NB4 (cell line): ENCODE results near the gene SEMA3E.

ENCODE experiments used
- DNase-seq: peaks from one replicate; pipeline ENCODE4 v3.0.0; 2010; ENCODE audit warnings: low read depth
- H3K4me3 ChIP-seq: one replicate; pipeline ENCODE4 v1.5.1; 2011; ENCODE audit warnings: mild to moderate bottlenecking, low read depth, low read length, moderate library complexity
- CTCF ChIP-seq: IDR thresholded peaks from one replicate; pipeline ENCODE4 v1.5.1; 2012; ENCODE audit warnings: low read depth, low read length
- MYC ChIP-seq: IDR thresholded peaks from 2 replicates; pipeline ENCODE4 v1.6.1; 2011; ENCODE audit warnings: low read depth, low read length
- POLR2A ChIP-seq: IDR thresholded peaks from 2 replicates; pipeline ENCODE4 v1.6.1; 2011; ENCODE audit warnings: mild to moderate bottlenecking; ENCODE audit not compliant: insufficient read length; ENCODE audit errors: extremely low read depth
- TF ChIP-seq, protein P1 (sequence below): IDR thresholded peaks from 2 replicates; pipeline ENCODE4 v1.6.1; 2011; ENCODE audit warnings: low read depth, low read length

SEMA3E gene

DNA sequence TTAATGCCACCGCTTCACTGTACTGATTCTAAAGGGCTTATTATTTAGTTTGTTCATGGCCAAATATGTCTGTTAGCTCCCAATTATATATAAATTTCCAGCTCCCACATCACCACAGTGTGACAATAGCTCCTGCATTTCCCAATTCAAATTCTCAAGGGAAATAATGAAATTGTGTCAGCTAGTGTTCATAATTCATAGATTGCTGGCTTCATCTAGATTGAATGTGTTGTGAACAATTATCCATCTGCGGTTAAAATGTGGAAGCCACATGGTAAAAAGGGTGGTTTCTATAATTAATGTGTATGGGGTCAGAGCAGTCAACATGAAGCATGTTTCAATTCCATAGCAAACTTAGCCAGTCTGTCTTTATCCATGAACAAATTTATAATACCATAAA lies 154.3 kb downstream of the SEMA3E start:
- DNase-seq, result peak; percentile 6
- no peak overlapping the region for H3K4me3 ChIP-seq
- TF ChIP-seq POLR2A, result no peak

DNA sequence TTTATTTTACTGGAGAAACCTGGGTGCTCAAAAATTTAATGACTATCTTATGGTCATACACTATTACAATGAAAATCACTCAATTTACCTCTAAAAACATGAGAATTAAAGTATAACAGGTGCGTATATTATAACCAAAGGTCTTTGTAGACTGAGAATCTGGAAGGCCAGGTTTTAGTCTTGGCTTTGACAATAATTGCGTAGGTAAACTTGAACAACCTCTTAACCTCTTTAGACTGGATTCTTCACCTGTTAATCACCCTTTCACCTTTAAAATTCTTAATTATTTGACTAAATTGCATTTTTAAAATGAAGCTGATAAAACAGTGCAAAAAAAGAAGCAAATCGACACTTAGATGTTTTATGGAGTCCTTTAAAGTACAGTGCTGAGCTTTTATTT lies 156.1 kb downstream of the SEMA3E start:
- H3K4me3 ChIP-seq, result no peak overlapping the region
- TF ChIP-seq CTCF (no peak), MYC (no peak), POLR2A (no peak)
- TF ChIP-seq, protein P1, sequence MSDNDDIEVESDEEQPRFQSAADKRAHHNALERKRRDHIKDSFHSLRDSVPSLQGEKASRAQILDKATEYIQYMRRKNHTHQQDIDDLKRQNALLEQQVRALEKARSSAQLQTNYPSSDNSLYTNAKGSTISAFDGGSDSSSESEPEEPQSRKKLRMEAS, result no peak

GRCh38 chr7:83487801-83488200 lies 161.1 kb downstream of the SEMA3E start:
- no peak for TF ChIP-seq MYC
- TF ChIP-seq, protein P1, result no peak
- no peak for TF ChIP-seq CTCF
- no peak for TF ChIP-seq POLR2A
- H3K4me3 ChIP-seq, result no peak overlapping the region
- no peak for DNase-seq

More for the DNA sequence above, 156.1 kb downstream of the SEMA3E start:
- no peak for DNase-seq

GRCh38 chr7:83486957-83487356 lies 162.0 kb downstream of the SEMA3E start:
- no peak overlapping the region for H3K4me3 ChIP-seq
- DNase-seq, result no peak
- TF ChIP-seq, protein P1, result no peak
- no peak for TF ChIP-seq CTCF
- TF ChIP-seq POLR2A, result no peak
- TF ChIP-seq MYC, result no peak

DNA sequence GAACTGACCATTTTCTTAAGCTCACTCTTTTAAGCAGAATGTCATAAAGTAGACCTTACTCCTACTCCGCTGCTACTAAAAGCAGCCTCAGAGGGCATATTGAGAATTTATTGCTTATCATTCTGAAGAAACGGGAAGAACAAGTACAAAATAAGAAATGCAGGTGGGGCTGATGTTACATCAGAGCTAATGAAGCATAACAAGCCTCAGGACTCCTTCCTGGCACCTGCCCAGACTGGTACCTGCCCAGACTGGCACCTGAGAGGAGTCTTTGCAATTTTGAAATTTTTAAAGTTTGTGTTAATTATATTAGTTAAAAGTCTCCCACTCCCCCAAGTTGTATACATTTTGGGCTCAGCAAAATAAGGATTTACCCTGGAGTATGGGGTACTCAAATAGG lies 162.4 kb downstream of the SEMA3E start:
- DNase-seq, result no peak
- H3K4me3 ChIP-seq, result no peak overlapping the region
- TF ChIP-seq CTCF (no peak), POLR2A (no peak), MYC (no peak)
- TF ChIP-seq, protein P1, result no peak

DNA sequence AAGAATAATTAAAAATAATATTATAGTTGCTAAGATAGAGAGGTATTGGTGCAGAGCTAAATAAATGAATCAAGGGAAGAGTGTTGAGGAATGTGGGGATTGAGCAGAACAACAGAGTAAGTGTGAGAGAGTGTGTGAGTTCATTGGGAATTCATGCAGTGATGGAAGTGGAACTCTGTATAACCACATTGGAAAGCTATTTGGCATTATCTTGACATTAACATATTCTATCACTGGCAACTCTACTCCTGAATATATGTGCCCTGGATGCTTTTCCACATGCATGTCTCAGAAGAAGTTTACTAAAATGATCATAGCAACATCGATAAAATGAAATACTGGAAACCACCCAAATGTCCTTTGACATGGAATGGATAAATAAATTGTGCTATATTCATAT lies 164.1 kb downstream of the SEMA3E start:
- H3K4me3 ChIP-seq, result no peak overlapping the region
- no peak for DNase-seq
- TF ChIP-seq MYC (no peak), CTCF (no peak), POLR2A (no peak)
- TF ChIP-seq, protein P1, result no peak
